AG08396 (cell line): ENCODE measurements around the gene PLXNA1.

ENCODE experiments used
- DNase-seq: peaks from one replicate; pipeline ENCODE4 v3.0.0; 2012; ENCODE audit warnings: low spot score, mixed read lengths

Gene PLXNA1

DNA sequence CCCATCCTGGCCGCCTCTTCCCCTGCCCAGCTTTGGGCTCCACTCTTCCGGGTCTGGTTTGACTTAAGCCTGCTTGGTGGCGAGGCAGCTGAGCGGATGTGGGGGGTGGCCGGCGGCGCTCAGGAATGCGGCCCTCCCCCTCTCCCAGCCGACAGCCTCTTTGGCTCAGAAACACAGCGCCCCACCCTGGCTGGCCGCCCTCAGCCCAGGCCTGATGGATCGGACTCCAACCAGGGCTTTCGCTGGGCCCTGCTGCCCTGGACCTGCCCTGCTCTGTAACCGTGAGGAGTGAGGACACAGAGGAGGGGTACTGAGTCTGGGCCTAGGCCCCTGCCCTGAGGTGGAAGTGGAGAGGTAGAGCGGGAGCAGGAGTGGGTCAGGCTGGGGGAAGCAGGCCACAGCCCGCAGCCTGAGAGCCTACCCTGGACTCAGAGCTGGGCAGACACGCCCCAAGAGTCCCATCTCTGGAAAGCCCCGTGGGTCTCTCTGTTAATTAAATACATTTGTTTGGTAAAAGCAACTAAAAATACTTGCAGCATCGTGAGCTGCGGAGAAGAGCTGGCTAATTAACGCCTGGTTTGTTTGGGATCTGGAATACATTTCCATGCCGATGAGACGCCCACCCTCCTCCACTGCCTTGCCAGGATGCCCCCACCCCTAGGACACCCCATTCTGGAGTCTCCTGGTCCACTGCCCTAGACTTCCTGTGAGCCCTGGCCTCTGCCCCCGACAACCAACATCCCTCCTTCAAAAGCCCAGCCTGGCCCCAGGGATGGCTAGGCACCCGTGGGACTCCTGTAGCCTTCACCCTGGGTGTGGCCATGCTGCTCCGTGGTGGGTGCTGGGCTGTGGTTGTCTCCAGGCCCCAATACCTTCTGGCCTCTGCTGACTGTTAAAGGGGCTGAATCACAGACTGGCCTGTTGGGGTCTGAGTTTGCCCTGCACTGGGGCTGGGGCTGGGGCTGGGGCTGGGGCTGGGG is 19.6 kb downstream of the PLXNA1 start:
- peak; percentile 98 for DNase-seq

DNA sequence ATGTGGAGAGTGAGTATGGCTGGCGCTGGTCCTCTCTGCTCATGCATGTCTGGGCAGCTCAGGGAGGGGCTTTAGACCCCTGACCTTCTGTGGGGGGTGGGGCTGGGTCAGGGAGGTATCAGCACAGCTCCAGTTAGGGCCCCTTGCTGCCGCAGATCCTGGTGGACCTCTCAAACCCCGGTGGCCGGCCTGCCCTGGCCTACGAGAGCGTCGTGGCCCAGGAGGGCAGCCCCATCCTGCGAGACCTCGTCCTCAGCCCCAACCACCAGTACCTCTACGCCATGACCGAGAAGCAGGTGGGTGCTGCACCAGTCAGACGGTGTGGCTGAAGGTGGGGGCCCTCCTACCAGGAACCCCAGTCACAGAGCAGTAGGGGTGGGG is 20.2 kb downstream of the PLXNA1 start:
- no peak for DNase-seq

DNA sequence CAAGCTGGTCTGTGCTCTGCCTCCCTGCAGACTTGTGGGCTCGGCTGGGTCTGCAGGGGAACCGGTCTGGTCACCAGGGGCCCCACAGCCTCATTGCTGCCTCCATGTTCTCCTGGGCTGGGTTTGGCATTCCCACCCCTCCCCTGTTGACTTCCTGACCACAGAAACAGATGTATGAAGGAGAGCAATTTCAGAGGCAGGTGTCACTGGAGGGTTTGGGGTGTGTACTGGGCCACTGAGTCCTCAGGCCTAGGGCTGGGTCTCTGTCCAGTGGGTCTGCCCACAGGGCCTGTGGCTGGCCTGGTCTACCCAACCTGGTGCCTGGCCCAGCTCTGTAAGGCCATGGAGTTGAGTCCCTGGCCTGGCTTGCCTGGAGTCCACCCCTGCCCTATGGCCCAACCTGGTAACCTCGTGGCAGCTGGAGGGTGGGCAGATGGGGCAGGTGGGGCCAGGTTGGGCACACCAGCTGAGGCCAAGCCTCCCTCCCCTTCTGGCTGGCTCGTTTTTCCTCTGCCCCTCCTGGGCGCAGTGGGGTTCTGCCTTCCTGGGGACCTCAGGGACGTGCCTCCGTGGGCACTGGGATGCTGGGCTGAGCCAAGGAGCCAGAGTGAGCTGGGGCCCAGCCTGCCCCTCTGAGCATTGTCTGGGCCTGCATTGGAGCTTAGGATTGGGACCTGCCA is 20.8 kb downstream of the PLXNA1 start:
- no peak for DNase-seq

DNA sequence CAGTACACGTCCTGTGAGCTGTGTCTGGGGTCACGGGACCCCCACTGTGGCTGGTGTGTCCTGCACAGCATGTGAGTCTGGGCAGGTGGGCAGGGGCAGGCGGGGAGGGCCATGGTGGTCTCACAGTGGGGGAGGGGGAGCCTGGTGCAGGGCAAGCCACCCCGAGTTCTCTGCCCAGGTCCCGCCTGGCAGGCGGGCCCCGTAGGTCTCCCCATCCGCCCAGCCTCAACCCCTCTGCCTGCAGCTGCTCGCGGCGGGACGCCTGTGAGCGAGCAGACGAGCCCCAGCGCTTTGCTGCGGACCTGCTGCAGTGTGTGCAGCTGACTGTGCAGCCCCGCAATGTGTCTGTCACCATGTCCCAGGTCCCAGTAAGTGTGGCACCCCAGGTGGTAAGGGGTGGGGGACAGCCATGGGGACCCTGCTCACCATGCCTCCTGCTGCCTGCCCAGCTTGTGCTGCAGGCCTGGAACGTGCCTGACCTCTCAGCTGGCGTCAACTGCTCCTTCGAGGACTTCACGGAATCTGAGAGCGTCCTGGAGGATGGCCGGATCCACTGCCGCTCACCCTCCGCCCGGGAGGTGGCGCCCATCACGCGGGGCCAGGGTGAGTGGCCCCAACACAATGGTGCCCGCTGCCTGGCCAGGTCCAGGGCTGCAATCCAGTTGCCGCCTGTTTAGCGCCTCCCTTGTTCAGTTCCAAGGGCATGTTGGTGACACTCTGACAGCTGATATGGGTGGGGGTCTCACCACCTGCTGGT is 21.9 kb downstream of the PLXNA1 start:
- DNase-seq: no peak

DNA sequence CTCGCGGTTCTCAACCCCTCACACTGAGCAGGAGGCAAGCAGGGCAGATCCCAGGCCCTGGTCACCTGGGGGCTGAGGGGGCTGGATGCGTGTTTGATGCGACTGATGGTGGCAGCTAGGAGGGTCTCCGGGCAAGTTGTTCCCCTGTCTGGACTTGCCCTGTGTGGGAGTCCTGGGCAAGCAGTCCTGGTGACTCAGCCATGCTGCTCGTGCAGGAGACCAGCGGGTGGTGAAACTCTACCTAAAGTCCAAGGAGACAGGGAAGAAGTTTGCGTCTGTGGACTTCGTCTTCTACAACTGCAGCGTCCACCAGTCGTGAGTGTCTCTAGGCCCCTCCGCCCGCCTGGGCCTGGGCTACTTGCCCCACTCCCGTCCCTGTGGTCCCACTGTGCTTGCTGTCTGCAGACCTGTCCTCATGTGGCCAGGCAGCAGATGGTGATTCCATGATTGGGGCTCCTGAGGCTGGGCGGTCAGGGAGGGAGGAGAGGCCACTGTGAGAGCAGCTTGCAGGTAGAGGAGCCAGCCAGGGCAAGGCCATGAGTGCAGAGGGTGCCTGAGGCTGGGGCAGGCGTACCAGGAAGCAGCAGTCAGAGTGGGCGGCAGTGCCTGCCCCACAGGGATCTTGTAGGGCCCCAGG is 23.1 kb downstream of the PLXNA1 start:
- DNase-seq: no peak

DNA sequence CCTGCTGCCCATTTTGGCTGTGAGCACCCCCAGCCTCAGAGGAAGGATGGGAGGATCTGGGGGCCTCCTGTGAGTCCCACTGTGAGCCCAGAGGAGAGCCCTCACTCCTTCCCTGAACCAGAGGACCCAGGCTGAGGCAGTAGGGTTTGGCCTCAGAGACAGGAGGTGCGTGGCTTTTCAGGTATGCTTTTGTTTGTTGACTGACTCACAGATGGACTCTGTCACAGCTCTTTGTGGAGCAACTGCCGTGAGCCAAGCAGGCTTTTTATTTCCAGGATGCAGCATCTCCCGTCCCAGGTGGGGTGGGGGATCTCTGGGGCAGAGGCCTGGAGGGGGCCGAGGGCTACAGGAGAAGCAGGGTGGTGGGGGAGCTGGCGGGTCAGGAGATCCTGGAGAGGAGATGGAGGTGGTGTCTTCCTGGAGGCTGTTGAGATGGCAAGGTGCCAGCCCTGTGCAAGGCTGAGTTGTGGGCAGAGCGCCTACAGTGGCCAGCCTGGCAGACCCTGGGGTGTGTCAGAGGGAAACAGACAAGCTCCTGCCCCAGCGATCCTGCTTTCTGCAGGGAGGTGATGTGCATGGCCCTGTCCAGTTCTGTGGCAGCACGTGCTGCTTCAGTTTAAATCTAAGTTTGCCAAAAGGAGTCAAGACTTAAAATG is 24.0 kb downstream of the PLXNA1 start:
- DNase-seq: no peak

DNA sequence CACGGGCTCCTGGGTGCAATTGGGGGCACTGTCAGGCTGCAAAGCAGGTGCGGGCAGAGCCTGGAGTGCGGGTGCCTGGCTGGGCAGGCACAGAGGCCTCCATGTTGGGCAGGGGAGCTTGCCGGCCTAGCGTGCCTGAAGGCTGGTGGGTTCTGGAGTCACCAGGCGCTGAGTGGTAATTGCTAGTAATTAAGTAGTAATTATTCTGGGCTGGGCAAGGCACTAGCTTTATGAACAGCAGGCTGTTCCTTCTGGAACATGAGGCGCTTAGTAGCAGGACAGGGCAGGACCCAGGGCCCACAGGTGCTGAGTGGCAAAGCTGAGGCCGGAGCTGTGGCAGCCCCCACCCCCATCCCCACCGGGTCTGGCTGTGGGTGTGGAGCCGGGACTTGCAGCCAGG is 25.3 kb downstream of the PLXNA1 start:
- DNase-seq: no peak

DNA sequence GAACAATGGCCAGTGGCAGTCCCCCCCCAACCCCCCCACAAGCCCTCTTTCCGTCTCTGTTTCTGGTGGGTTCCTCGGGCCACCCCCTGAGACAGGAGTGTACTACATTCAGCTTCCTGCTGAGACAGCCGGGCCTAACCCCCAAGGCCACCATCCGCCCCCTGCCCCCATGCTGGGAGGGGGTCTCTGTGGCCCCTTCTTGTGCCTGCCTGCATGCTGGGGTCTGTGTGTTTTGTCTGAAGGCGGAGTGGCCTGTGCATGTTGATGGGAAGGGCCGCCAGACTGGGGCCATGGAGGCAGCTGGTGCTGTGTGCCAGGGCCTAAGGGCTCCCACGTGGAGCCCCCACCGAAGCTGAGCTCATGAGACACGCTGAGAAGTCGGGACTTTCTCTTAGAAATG is 26.6 kb downstream of the PLXNA1 start:
- DNase-seq: no peak

DNA sequence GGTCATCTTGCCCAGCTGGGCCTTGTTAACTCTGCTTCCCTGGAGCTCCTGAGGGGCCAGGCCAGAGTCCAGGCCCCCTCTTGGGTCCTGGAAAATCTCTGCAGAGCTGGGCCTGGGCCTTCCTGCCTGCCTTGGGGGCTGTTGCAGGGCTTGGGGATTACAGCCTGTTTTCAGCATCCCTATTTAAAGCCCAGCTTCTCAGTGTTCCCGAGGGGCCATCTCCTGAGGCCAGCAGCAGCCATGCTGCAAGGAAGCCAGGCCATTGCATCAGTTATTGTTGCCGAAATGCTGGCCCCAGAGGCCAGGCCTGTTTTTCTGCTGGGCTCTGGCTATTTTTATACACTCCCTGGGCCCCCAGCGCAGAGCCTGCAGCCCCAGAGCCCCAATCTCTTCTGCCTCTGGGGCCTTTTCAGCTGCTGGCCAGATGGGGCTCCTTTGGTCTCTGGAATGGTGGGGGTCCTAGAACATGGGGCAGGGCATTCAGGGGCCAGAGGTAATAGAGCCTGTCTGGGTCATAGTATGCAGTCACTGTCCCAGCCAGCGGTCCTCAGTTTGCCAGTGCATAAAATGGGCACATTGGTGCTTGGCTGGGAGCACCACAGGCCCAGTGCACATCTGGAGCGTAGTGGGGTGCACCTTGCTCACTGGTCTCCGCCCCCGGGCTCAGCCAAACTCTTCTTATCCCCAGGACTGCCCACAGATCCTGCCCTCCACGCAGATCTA is 28.5 kb downstream of the PLXNA1 start:
- no peak for DNase-seq

DNA sequence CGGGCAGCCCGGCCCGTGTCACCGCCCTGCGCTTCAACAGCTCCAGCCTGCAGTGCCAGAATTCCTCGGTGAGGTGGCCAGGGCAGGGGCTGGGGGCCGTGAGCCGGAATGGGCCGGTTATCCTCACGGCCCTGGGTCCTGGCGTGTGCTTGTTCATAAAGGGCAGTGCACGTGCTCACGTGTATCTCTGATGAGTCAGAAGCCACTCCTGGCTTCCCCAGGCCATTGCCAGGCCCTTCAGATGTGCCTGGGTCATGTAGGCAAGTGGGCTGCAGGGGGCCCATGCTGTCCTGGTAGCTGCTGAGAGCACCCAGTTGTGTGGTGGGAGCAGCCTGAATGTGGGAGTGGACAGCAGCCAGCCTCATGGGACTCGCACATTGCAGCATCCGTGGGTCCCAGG is 29.2 kb downstream of the PLXNA1 start:
- DNase-seq: no peak

DNA sequence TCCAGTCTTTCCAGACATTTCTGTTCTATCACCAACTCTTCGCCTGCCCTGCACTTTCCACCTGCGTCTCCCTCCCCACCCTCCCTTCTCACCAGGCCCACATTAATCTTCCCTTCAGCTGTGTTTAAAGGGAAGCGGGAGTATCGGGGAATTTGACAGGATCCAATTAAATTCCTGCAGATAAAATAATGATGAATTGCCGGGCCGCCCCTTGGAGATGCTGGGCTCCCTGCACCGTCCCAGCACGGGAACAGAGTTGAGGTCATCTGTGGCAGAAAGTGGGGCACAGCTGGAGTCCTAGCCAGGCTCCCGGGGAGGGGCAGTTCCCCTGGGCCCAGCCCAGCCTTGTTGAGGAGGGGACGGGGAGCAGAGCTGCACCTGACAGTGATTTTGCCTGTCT is 30.3 kb downstream of the PLXNA1 start:
- DNase-seq: no peak

DNA sequence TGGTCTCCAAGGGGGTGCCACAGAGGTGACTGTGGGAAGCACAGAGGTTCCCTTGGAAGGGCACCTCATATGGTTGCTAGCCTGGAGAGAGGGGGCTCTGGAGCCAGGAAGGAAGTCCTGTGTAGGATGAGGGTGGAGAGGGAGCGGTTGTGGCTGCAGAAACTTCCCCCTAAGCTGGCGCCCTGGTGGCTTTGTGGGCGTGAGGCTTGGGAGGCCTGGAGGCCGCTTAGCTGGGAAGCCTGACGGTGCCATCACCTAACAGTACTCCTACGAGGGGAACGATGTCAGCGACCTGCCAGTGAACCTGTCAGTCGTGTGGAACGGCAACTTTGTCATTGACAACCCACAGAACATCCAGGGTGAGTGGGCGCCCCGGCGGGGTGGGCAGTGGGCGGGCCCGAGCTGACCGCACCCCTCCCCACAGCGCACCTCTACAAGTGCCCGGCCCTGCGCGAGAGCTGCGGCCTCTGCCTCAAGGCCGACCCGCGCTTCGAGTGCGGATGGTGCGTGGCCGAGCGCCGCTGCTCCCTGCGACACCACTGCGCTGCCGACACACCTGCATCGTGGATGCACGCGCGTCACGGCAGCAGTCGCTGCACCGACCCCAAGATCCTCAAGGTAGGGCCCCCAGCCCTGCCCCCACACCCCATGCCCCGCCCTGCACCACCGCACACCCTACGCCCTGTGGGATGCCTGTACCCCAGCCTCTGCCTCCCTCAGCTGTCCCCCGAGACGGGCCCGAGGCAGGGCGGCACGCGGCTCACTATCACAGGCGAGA is 31.0 kb downstream of the PLXNA1 start:
- DNase-seq: no peak

DNA sequence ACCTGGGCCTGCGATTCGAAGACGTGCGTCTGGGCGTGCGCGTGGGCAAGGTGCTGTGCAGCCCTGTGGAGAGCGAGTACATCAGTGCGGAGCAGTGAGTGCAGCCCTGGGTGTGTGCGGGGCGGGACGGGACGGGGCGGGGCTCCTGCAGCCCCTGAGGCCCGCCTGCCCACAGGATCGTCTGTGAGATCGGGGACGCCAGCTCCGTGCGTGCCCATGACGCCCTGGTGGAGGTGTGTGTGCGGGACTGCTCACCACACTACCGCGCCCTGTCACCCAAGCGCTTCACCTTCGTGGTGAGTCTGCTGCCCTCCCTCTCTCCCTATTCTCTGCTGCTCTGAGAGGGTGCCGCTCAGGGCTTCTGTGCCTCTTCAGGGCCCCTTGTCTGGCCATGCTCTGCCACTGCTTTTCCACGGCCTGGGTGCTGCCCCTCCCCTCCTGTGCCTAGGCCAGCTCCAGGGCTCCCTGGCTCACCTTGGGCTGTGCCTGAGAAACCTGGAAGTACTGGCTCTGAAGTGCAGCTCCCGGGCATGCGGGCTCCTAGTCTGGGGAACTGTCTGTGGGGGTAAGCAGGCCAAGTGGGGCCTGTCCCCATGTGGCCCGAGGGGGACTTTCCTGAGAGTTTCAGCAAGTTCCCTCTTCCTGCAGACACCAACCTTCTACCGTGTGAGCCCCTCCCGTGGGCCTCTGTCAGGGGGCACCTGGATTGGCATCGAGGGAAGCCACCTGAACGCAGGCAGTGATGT is 31.8 kb downstream of the PLXNA1 start:
- no peak for DNase-seq

DNA sequence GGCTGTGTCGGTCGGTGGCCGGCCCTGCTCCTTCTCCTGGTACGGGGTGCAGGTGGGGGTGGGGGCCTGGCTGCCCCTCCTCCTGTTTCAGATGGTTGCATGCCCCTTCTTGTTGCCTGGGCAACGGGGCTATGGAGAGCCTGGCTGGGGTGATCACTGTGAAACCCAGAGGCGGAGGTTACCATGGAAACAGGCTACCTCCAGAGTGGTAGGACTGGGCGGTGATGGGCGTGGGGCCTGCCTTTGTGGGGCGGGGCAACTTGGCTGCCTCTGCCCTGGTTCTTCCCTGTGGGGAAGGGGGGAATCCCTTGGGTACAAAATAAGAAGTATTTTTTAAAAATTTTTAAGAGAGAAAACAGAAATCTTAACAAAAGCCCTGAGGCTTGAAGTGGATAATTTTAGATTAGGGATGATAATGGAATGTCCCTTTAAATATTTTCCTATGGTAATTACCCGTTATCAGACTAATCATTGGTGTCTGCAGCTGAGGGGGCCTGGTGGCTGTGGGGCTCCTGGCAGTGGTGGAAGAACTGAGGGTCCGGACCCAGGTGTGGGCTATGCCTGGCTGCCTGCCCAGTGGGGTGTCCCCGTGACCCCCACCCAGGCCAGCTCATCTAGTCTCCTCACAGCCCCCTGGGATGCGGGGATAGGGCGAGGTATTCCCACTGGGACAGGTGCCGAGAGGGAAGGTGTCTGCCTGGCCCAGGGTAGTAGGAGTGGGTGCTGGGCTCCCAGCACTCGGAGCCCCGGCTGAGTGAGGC is 32.5 kb downstream of the PLXNA1 start:
- DNase-seq: no peak

DNA sequence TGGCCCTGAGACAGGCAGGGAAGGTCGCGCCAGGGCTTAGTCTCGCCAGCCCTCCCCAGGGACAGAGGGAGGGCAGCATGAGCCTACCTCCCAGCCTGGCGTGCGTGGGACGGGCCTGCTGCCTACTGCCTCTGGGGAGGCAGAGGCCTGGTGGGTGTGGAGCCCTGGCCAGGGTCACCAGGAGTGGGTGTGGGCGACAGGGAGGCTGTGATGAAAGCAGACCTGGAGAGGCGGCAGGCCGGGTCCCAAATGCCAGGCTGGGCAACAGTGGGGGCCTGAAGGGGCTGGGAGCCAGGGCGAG is 33.1 kb downstream of the PLXNA1 start:
- no peak for DNase-seq

DNA sequence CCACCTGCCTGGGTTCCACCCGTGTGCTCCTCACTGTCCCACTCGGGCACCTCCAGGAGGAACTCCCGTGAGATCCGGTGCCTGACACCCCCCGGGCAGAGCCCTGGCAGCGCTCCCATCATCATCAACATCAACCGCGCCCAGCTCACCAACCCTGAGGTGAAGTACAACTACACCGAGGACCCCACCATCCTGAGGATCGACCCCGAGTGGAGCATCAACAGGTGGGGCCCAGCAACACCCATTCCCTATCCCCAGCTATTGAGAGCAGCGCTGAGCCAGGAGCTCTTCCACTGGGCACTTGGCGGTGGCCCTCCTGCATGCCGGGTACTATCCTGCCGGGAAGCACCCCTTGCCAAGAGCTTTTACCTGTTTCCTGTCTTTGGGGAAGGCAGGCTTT is 33.5 kb downstream of the PLXNA1 start:
- DNase-seq: no peak

DNA sequence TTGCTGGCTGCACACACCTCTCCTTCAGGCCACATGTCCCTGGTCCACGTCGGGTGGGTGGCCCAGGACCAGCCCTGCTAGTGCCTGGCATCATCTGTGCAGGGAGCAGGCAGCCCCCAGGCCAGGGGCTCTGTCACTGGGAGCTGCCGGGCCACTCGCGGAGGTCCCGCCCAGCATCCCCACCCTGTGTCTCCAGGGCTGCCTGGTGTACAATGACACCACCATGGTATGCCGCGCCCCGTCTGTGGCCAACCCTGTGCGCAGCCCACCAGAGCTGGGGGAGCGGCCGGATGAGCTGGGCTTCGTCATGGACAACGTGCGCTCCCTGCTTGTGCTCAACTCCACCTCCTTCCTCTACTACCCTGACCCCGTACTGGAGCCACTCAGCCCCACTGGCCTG is 34.3 kb downstream of the PLXNA1 start:
- DNase-seq: no peak

DNA sequence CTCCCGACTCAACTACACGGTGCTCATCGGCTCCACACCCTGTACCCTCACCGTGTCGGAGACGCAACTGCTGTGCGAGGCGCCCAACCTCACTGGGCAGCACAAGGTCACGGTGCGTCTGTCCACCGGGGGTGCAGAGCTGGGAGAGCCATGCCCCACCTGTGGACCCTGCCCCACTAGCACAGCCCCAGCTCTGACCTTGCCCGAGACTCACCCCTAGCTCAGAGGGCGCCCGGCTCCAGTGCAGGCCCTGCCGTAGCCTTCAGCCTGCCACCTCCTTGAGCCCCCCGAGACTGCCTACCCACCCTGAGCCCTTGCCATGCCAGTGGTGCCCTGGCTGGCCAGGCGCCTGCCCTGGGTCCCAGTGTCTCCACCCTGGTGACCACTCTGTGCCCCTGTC is 34.9 kb downstream of the PLXNA1 start:
- no peak for DNase-seq

DNA sequence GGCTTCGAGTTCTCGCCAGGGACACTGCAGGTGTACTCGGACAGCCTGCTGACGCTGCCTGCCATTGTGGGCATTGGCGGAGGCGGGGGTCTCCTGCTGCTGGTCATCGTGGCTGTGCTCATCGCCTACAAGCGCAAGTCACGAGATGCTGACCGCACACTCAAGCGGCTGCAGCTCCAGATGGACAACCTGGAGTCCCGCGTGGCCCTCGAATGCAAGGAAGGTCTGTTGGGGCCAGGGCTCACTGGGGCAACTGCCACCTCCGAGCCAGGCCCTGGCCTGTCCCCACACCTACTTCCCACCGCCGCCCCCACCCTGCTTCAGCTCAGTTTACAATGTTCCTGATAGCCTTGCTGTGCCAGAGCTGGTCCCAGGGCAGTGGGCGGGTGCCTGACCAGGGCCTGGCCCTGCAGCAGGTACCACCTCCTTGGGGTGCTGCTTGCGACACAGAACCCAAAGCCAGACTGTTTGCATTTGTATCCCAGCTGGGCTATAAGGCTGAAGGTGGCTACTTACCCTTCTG is 35.5 kb downstream of the PLXNA1 start:
- DNase-seq: no peak
